ENCODE results near the gene KCNG2. TPM values are rescaled to one million over a fixed set of nuclear protein-coding genes. Genes with fewer than 3 reads are reported as not detected.

The KCNG2 gene
- total and polyA plus RNA-seq, 2 of the 8 experiments (the other 6 are each of a cell fraction or from before 2014, with no cell fraction given) = 0.19 to 0.74 TPM

DNA sequence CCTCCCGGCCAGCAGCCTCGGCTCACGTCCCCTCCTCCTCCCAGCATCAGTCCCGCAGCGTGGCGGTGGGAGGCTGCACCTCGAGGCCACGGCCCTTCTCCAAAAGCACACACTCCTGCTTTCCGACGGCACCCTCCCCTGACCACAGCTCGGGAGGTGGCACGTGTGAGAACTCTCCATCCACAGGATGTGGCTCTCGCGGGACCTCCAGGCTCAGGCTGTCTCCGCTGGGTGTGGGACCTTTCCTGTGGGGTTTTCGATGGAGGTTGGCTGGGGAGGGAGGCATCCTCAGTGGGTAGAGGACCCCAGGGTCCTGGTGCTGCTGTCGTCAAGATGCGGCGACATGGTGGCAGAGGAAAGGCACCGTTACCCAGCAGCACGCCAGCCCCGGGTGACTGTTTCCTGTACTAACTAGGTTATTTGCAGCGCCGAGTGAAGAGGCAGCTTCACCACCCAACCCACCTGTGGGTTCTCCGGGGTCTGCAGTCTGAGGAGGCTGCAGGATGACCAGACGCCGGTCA lies 42.8 kb upstream of the KCNG2 start:
- H3K36me3 ChIP-seq (ENCODE audit: control insufficient read depth in 2 of 4, insufficient read depth in 4 of 4, low read length in 3 of 4) = peaks cover 4 to 18% (median 10%) of the 10 kb centered on the region in 4 experiments; a peak in 6 of 8 replicates
- H3K4ac ChIP-seq (replicated peaks; ENCODE audit: insufficient read length, low read depth, low read length) = no peak overlapping the region
- H3K4me2 ChIP-seq (ENCODE audit: insufficient read depth in 1 of 2, low read depth in 2 of 2, low read length in 2 of 2) = no peak overlapping the region
- no peak overlapping the region for H3K27ac ChIP-seq (ENCODE audit: low read depth, low read length)
- H2BK20ac ChIP-seq (ENCODE audit: low read length) = no peak overlapping the region
- DNase-seq (ENCODE audit: low read depth in 1 of 2, low spot score in 2 of 2) (no peak), FAIRE-seq (no peak)
- no peak overlapping the region for H3K18ac ChIP-seq (ENCODE audit: extremely low read depth, low read length)
- H2BK120ac ChIP-seq (replicated peaks; ENCODE audit: low read depth, low read length) = no peak overlapping the region
- H4K91ac ChIP-seq (replicated peaks; ENCODE audit: insufficient read length, low read length) = no peak overlapping the region
- H4K8ac ChIP-seq (ENCODE audit: extremely low read depth, insufficient read depth, low read length) = no peak overlapping the region
- H3K4me3 ChIP-seq (ENCODE audit: extremely low read depth in 1 of 4, insufficient read depth in 2 of 4, low read depth in 3 of 4, low read length in 4 of 4) = no peak overlapping the region
- H2BK5ac ChIP-seq (ENCODE audit: low read depth, low read length) = no peak overlapping the region
- CTCF ChIA-PET (ENCODE audit: partially characterized antibody) = no interaction called here
- H3K23me2 ChIP-seq (ENCODE audit: low read depth, low read length) = no peaks in the 10 kb centered on the region
- no peak overlapping the region for H3K9ac ChIP-seq (replicated peaks in 1 of 4; ENCODE audit: extremely low read depth in 1 of 4, low read depth in 3 of 4, low read length in 3 of 4)
- no peaks in the 10 kb centered on the region for H3K4me1 ChIP-seq (replicated peaks in 1 of 4; ENCODE audit: control insufficient read depth in 3 of 4, insufficient read depth in 4 of 4, low read length in 3 of 4)
- H3K9me3 ChIP-seq (ENCODE audit: insufficient read depth in 2 of 2, low read depth in 1 of 2, low read length in 1 of 2) = no peaks in the 10 kb centered on the region
- TF ChIP-seq BCL11A (IDR thresholded peaks at IDR 0.05; ENCODE audit: low read depth in 2 of 2, low read length in 2 of 2) = no peak
- TF ChIP-seq CBX8 (IDR thresholded peaks at IDR 0.05; ENCODE audit: borderline replicate concordance, low read depth, low read length) = no peak
- no peak overlapping the region for H2BK12ac ChIP-seq (ENCODE audit: low read depth, low read length)
- no peak overlapping the region for H4K5ac ChIP-seq (ENCODE audit: insufficient read length, low read depth, low read length)
- no peaks in the 10 kb centered on the region for H3K27me3 ChIP-seq (replicated peaks in 1 of 4; ENCODE audit: control insufficient read depth in 3 of 4, extremely low read depth in 1 of 4, insufficient read depth in 3 of 4, low read length in 3 of 4)
- H3K79me1 ChIP-seq (ENCODE audit: low read depth, low read length) = no peaks in the 10 kb centered on the region; the same call in 1 of the 2 replicates
- WGBS, 2 experiments (ENCODE audit: extremely low coverage in 1 of 2, insufficient coverage in 1 of 2, insufficient read length in 1 of 2, insufficient replicate concordance in 2 of 2, low coverage in 1 of 2, low lambda C conversion rate in 2 of 2, missing lambda C conversion rate in 1 of 2) = 95% methylated on average over 16 of the region's 27 CpGs; no CpG with 5 or more reads in 1 of the 2 experiments
- POLR2A ChIA-PET (ENCODE audit: partially characterized antibody) = interaction anchor here (0.7 kb wide), 1 partner anchor 26 kb away, joined by 3 read pairs; no protein-coding TSS in a partner anchor
- no peak overlapping the region for H3K56ac ChIP-seq (replicated peaks; ENCODE audit: insufficient read length, low read depth, low read length)
- H2AK5ac ChIP-seq (ENCODE audit: low read depth, low read length) = no peak overlapping the region
- H3K23ac ChIP-seq (ENCODE audit: insufficient read length) = no peak overlapping the region
- H3K14ac ChIP-seq (ENCODE audit: insufficient read length) = no peak overlapping the region
- H2AFZ ChIP-seq (ENCODE audit: low read length) = no peak overlapping the region
- H3K79me2 ChIP-seq (ENCODE audit: control insufficient read depth in 1 of 2, insufficient read depth in 2 of 2, low read length in 2 of 2) = no peaks in the 10 kb centered on the region
- H2BK15ac ChIP-seq (ENCODE audit: low read length) = no peak overlapping the region
- peaks cover 2 to 6% of the 10 kb centered on the region in 2 experiments for H4K20me1 ChIP-seq (replicated peaks in 1 of 2; ENCODE audit: control insufficient read depth in 1 of 2, insufficient read depth in 2 of 2, low read length in 2 of 2)

Measured in H1 (cell line).